Uterus (tissue), 4 donors: ENCODE results near the gene WASF2. TPM values are rescaled to one million over a fixed set of nuclear protein-coding genes. Genes with fewer than 3 reads are reported as not detected.

Source experiments
- DNase-seq, 2 donors: peaks; one replicate each; pipeline ENCODE4 v3.0.0-alpha.2; 2019 to 2020
- H3K27ac ChIP-seq, 2 donors: fragments of 200-600 bp; sonication (generic); 1 replicate in 1 of 2; 2 replicates in 1 of 2; pipeline ENCODE4 v1.5.1; 2016 to 2018
- H3K27me3 ChIP-seq, 2 donors: fragments of 200-600 bp; sonication (generic); one replicate each; pipeline ENCODE4 v1.5.1; 2018 to 2019; ENCODE audit warnings: control low read depth in 1 of 2
- H3K36me3 ChIP-seq, 2 donors: fragments of 200-600 bp; sonication (generic); one replicate each; pipeline ENCODE4 v1.5.1; 2019; ENCODE audit warnings: control low read depth in 1 of 2
- H3K4me1 ChIP-seq, 2 donors: fragments of 200-600 bp; sonication (generic); one replicate each; pipeline ENCODE4 v1.5.1; 2018 to 2019; ENCODE audit warnings: control low read depth in 1 of 2
- H3K4me3 ChIP-seq, 2 donors: fragments of 200-600 bp; sonication (generic); 1 replicate in 1 of 2; 2 replicates in 1 of 2; pipeline ENCODE4 v1.5.1; 2018 to 2019; ENCODE audit warnings: mild to moderate bottlenecking in 1 of 2
- H3K9me3 ChIP-seq, 2 donors: fragments of 200-600 bp; sonication (generic); one replicate each; pipeline ENCODE4 v1.5.1; 2019; ENCODE audit warnings: control low read depth in 1 of 2
- CTCF ChIP-seq, 4 experiments: fragments of 200-600 bp in 2 of 4; fragments of 450-650 bp in 2 of 4; sonication (generic) in 2 of 4; IDR thresholded peaks; one replicate each; pipeline ENCODE4 v1.5.1; 2016 to 2019; ENCODE audit warnings: antibody characterized with exemption in 4 of 4, mild to moderate bottlenecking in 2 of 4, moderate library complexity in 1 of 4
- POLR2A ChIP-seq, 2 donors: fragments of 450-650 bp; IDR thresholded peaks; one replicate each; pipeline ENCODE4 v1.6.1; 2016; ENCODE audit warnings: antibody characterized with exemption in 2 of 2, mild to moderate bottlenecking in 1 of 2, moderate library complexity in 1 of 2
- intact Hi-C: fragments of 100-400 bp; cut with DNase I; formaldehyde crosslinking; loops from one replicate; pipeline ENCODE4 v1.15.1; 2023; ENCODE audit warnings: low total_unique reads
- total RNA-seq, 4 donors: library from RNA; depleted of rRNA in 3 of 4; stranded (reverse); fragments of >200 nt in 3 of 4; gene quantifications; one replicate each; pipeline versions ENCODE4 v1.1.0 to v1.2.4, GENCODE V29; 2014 to 2023
- donor health status: DM: yes; HTN: yes; CAD: no.

The WASF2 gene
- total RNA-seq, 4 donors from 2014 or later: 27.2 to 178 (median 41.1) TPM

DNA sequence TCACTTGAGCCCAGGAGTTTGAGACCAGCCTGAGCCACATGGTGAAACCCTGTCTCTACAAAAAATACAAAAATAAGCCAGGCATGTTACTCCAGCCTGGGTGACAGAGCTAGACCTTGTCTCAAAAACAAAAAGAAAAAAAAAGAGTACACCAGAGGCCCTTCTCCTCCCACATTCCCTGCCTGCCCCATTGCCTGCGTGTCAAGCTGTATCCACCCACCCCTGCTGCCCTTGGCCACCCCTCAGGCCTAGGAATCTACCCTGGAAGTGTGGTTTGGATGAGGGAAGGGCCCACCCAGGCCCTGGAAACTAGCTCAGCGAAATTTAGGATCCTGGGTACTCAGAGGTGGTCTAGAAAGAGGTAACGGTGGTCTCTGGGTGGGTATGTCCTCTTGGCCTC lies 25.7 kb upstream of the WASF2 start:
- DNase-seq: no peak
- Histone ChIP-seq H3K27me3 (no peaks in the 10 kb centered on the region), H3K4me3 (no peak overlapping the region), H3K9me3 (no peaks in the 10 kb centered on the region), H3K36me3 (no peaks in the 10 kb centered on the region), H3K4me1 (peaks cover 0 to 6% of the 10 kb centered on the region in 2 donors), H3K27ac (no peak overlapping the region)
- TF ChIP-seq CTCF (IDR thresholded peaks at IDR 0.05): no peak
- no peak for TF ChIP-seq POLR2A (IDR thresholded peaks at IDR 0.05)
- intact Hi-C loops: no loop called here

- H3K27ac ChIP-seq: peak overlapping the region in 1 of 2 donors; percentile 21
- H3K27me3 ChIP-seq: no peaks in the 10 kb centered on the region
- intact Hi-C loops: no loop called here
- no peaks in the 10 kb centered on the region for H3K9me3 ChIP-seq
- no peaks in the 10 kb centered on the region for H3K4me1 ChIP-seq
- H3K4me3 ChIP-seq: no peak overlapping the region
- DNase-seq: no peak
- TF ChIP-seq CTCF (IDR thresholded peaks at IDR 0.05) (no peak), POLR2A (IDR thresholded peaks at IDR 0.05) (no peak)
- H3K36me3 ChIP-seq: no peaks in the 10 kb centered on the region
These were observed 24.0 kb upstream of the WASF2 start for GRCh38 chr1:27513958-27514357.

- H3K27ac ChIP-seq: peak overlapping the region in 1 of 2 donors; percentile 21
- DNase-seq: no peak
- H3K27me3 ChIP-seq: no peaks in the 10 kb centered on the region
- no peaks in the 10 kb centered on the region for H3K4me1 ChIP-seq
- intact Hi-C loops: no loop called here
- H3K36me3 ChIP-seq: no peaks in the 10 kb centered on the region
- H3K9me3 ChIP-seq: no peaks in the 10 kb centered on the region
- TF ChIP-seq POLR2A (IDR thresholded peaks at IDR 0.05) (no peak), CTCF (IDR thresholded peaks at IDR 0.05) (no peak)
- H3K4me3 ChIP-seq: no peak overlapping the region
These were observed 23.6 kb upstream of the WASF2 start for GRCh38 chr1:27513528-27513927.

DNA sequence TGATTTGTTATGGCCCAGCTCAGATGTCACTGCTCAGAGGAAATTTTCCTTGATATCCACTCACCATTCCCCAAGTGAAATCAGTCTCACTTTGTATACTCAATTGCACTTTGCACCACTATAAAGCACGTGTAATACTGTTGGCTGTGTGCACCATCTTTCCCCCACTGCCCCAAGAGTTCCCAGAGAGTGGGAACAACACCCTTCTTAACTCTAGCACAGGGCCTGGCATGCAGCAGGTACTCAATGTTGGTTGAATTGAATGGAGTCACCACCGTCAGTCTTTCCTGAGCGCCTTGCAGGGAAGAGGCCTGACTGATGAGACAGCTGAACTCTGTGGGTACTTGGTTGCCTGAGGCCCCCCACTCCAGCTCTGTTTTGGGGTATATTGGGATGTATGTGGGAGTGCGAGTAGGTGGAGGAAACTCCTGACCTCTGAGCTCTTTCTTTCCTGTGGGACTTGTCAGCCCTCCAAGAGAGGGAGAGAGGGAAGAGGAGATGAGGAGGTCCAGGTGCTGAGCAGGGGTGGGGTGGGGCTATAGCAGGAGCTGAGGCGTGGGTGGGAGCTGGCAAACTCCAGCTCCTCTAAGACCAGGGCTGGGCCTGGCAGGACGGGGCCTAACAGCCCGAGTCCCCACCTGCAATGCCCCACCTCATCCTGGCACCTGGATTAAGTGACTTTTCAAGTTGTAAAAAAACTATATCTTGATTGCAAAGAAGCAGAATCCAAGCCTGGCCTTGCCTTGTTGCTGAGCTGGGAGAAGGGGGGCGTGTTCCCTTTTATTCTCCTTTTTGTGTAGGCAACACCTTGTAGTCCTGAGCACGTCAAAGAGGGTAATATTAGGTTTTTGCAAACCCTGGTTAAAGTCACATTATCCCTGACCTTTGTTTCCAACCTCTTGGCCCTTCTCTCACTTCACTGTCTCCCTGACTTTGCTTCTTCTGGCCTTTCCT lies 19.4 kb upstream of the WASF2 start:
- no peak overlapping the region for H3K4me3 ChIP-seq
- H3K36me3 ChIP-seq: no peaks in the 10 kb centered on the region
- no peak for DNase-seq
- H3K9me3 ChIP-seq: no peaks in the 10 kb centered on the region
- peak overlapping the region; percentile 41 to 55 for H3K27ac ChIP-seq
- TF ChIP-seq POLR2A (IDR thresholded peaks at IDR 0.05) (no peak), CTCF (IDR thresholded peaks at IDR 0.05) (no peak)
- intact Hi-C loops: no loop called here
- peaks cover 0 to 9% of the 10 kb centered on the region in 2 donors for H3K4me1 ChIP-seq
- H3K27me3 ChIP-seq: no peaks in the 10 kb centered on the region

- H3K4me3 ChIP-seq: no peak overlapping the region
- DNase-seq: no peak
- H3K9me3 ChIP-seq: no peaks in the 10 kb centered on the region
- H3K36me3 ChIP-seq: no peaks in the 10 kb centered on the region
- H3K27me3 ChIP-seq: no peaks in the 10 kb centered on the region
- H3K27ac ChIP-seq: peak overlapping the region; percentile 15 to 30
- intact Hi-C loops: no loop called here
- peaks cover 9 to 17% of the 10 kb centered on the region in 2 donors for H3K4me1 ChIP-seq
- TF ChIP-seq CTCF (IDR thresholded peaks at IDR 0.05) (no peak), POLR2A (IDR thresholded peaks at IDR 0.05) (no peak)
These were observed 18.1 kb upstream of the WASF2 start for GRCh38 chr1:27507960-27508665.
